CD4-positive, alpha-beta T cell treated with Interleukin-15 for 4 hours (primary cell): ENCODE data around the gene LHB.
A peak's percentile ranks its signal among the peaks of the same experiment; 100 is the strongest.
"Not testable (repeated sequence)": the region's sequence is repeated elsewhere in the genome, so short reads cannot be mapped to it uniquely, and the experiment has no call there.

Source experiments
- DNase-seq: peaks from one replicate; pipeline ENCODE4 v3.0.0-alpha.2; 2020; ENCODE audit warnings: low spot score

Gene LHB

GRCh38 chr19:49038111-49038510 lies 21.2 kb upstream of the LHB start:
- DNase-seq, result not testable (repeated sequence)

GRCh38 chr19:49036815-49037214 lies 19.9 kb upstream of the LHB start, which contains the start of gene CGB1:
Gene CGB1, minus strand, starts transcription at chr19:49036895. Its CDS starts 184 bp downstream, at chr19:49036711.
- not testable (repeated sequence) for DNase-seq

GRCh38 chr19:49031642-49032301 lies 14.9 kb upstream of the LHB start, which contains the start of gene CGB2:
Gene CGB2, plus strand, starts transcription at chr19:49031890. Its CDS starts 206 bp downstream, at chr19:49032096.
- peak; percentile 42 for DNase-seq

DNA sequence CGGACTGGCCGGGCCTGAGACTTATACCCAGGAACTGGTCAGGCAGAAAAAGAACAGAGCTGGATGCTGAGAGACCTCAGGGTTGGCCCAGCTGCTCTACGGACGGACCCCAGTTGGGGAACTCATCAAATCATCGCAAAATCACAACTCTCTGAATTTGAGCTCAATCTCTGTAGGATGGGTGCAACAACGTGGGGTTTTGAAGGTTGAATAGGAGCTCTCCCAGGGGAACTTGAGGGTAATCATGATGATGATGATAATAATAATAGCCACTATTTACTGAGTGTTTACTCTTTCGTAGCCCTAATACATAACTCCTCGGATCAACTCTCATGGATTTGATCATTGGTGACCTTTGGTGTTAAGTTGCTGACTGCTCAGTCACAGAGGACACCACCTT lies 13.4 kb upstream of the LHB start:
- DNase-seq, result not testable (repeated sequence)

GRCh38 chr19:49029749-49030148 lies 12.9 kb upstream of the LHB start:
- not testable (repeated sequence) for DNase-seq

GRCh38 chr19:49028686-49029085 lies 11.8 kb upstream of the LHB start:
- not testable (repeated sequence) for DNase-seq

GRCh38 chr19:49025599-49025998 lies 8.7 kb upstream of the LHB start:
- DNase-seq, result not testable (repeated sequence)

DNA sequence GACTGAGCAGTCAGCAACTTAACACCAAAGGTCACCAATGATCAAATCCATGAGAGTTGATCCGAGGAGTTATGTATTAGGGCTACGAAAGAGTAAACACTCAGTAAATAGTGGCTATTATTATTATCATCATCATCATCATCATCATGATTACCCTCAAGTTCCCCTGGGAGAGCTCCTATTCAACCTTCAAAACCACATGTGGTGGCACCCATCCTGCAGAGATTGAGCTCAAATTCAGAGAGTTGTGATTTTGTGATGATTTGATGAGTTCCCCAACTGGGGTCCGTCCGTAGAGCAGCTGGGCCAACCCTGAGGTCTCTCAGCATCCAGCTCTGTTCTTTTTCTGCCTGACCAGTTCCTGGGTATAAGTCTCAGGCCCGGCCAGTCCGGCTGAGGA lies 8.2 kb upstream of the LHB start:
- DNase-seq, result not testable (repeated sequence)

- DNase-seq, result not testable (repeated sequence)
These were observed 7.3 kb upstream of the LHB start, which contains the start of gene CGB3 for GRCh38 chr19:49024233-49024632. Gene CGB3, minus strand, starts transcription at chr19:49024333. Its CDS starts 362 bp downstream, at chr19:49023971.

DNA sequence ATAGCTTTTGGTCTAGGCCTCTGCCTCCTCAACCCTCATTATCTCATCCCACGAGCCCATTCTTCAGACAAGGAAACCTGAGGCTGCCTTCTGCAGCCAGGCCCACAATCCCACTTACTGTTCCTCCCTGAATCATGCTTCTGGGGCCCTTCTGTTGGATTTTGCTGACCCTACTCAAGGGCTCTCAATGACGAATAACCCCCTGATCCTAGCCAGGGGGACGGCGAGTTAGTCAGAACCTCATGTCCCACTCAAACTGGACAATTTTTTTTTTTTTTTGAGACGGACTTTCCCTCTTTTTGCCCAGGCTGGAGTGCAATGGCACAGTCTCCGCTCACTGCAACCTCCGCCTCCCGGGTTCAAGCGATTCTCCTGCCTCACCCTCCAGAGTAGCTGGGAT lies 5.2 kb upstream of the LHB start:
- no peak for DNase-seq

- no peak for DNase-seq
These were observed 4.3 kb upstream of the LHB start for GRCh38 chr19:49020931-49021895.

GRCh38 chr19:49020342-49020741 lies 3.5 kb upstream of the LHB start:
- DNase-seq, result no peak

- DNase-seq, result peak; percentile 57
These were observed 2.5 kb upstream of the LHB start for GRCh38 chr19:49019242-49019932.

- peak; percentile 12 for DNase-seq
These were observed 1.7 kb upstream of the LHB start for GRCh38 chr19:49018388-49019241.

- DNase-seq, result peak; percentile 65
These were observed 918 bp upstream of the LHB start for GRCh38 chr19:49017666-49018351.

DNA sequence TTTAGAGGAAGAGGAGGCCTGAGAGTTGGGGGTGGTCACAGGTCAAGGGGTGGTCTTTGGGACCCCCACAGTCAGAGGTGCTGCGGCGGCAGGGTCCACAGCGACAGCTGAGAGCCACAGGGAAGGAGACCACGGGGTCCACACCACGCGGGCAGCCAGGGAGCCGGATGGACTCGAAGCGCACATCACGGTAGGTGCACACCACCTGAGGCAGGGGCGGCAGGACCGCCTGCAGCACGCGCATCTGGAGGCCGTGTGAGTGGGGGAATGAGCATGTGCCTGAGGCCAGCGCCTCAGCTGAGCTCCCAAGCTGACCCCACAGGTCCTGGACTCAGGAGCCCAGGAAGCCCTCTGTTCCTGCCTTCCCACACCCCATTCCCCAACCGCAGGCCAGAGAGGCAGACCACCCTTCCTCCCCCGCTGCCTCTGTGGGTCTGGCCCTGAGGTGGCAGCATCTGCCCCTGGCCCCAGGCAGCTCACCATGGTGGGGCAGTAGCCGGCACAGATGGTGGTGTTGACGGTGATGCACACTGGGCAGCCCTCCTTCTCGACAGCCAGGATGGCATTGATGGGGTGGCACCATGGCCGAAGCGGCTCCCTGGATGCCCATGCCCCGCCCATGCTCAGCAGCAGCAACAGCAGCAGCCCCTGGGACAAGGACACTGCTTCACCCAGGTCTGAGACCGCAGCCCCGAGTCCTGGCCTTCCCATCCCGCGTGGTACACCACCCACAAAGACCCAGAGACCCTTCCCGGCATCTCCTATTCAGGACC lies 638 bp downstream of the LHB start:
- no peak for DNase-seq

GRCh38 chr19:49014870-49015255 lies 2.0 kb downstream of the LHB start:
- DNase-seq, result no peak

- no peak for DNase-seq
These were observed 2.6 kb downstream of the LHB start for GRCh38 chr19:49014123-49014869.

- DNase-seq, result no peak
These were observed 5.7 kb downstream of the LHB start for GRCh38 chr19:49011194-49011593.
